SK-N-MC (cell line): ENCODE data around the gene FOXP4.

ENCODE experiments used
- DNase-seq: peaks from one replicate; pipeline ENCODE4 v3.0.0-alpha.2; 2011; ENCODE audit warnings: low read depth, low spot score
- H3K27ac ChIP-seq: fragments of 200-600 bp; sonication (generic); 2 replicates; pipeline ENCODE4 v1.5.1; 2016; ENCODE audit warnings: mixed run types
- H3K36me3 ChIP-seq: fragments of 200-600 bp; sonication (generic); 2 replicates; pipeline ENCODE4 v1.6.1; 2017; ENCODE audit warnings: antibody characterized with exemption, low read length, mixed read lengths; ENCODE audit not compliant: insufficient read depth
- H3K4me3 ChIP-seq: fragments of 200-600 bp; sonication (generic); 2 replicates; pipeline ENCODE4 v1.5.1; 2016
- H3K9ac ChIP-seq: fragments of 200-600 bp; sonication (generic); 2 replicates; pipeline ENCODE4 v1.8.0; 2017; ENCODE audit warnings: mixed run types, mixed read lengths; ENCODE audit not compliant: insufficient read length
- H3K9me3 ChIP-seq: fragments of 200-600 bp; sonication (generic); 2 replicates; pipeline ENCODE4 v1.6.1; 2017; ENCODE audit warnings: low read depth, mild to moderate bottlenecking, antibody characterized with exemption, low read length, moderate library complexity, mixed read lengths
- EZH2 ChIP-seq: fragments of 200-600 bp; sonication (generic); IDR thresholded peaks from one replicate; pipeline ENCODE4 v1.6.1; 2017; ENCODE audit warnings: antibody characterized with exemption
- FOXP2 ChIP-seq: optimal IDR thresholded peaks from 2 replicates; pipeline ENCODE3; 2011; ENCODE audit warnings: mild to moderate bottlenecking, moderate library complexity; ENCODE audit not compliant: insufficient read depth; ENCODE audit errors: extremely low read length, control extremely low read depth
- POLR2AphosphoS5 ChIP-seq: IDR thresholded peaks from 2 replicates; pipeline ENCODE4 v1.6.1; 2012; ENCODE audit warnings: mild to moderate bottlenecking, low read depth, low read length, borderline replicate concordance

FOXP4 gene

DNA sequence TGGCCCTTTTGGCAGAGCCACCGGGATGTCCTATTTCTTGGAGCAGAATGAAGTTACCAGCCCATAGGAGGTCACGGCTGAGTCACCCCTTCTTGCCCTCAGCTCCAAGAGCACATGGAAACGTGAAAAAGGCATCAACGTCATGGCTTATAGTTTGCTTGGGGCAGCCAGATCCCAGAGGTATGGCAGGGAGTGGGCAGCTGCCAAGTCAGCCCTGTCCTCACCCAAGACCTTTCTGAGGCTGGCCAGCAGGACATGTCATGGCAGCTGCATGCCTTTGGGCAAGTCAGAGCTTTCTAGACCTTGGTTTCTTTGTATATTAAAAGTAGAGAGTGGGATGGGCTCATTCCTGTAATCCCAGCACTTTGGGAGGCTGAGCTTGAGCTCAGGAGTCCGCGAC is 83.9 kb downstream of the FOXP4 start:
- no peak overlapping the region for H3K4me3 ChIP-seq
- no peak overlapping the region for H3K9ac ChIP-seq
- no peaks in the 10 kb centered on the region for H3K36me3 ChIP-seq
- H3K27ac ChIP-seq, result no peak overlapping the region
- TF ChIP-seq POLR2AphosphoS5, result no peak
- no peak for TF ChIP-seq EZH2
- no peak for TF ChIP-seq FOXP2
- H3K9me3 ChIP-seq, result no peaks in the 10 kb centered on the region
- DNase-seq, result no peak

DNA sequence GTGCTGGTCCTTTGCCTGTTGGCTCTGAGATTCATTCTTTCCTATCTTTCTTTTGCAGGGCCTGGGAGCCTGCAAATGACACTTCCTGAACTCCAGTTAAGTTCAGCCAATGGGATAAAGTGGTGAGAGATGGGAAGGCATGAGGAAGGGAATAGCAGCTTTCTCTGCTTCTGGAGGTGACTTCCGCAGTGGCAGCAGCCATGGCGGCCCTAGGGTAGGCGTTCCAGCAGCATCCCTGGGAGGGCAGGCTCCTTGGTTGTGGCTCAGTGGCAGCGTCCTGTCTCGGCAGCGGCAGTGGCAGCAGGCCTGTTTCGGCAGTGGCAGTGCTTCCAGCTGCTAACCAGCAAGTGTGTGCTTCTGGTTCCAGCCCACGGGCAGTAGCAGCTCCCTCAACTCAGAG is 84.8 kb downstream of the FOXP4 start:
- no peak for TF ChIP-seq POLR2AphosphoS5
- TF ChIP-seq EZH2, result no peak
- TF ChIP-seq FOXP2, result no peak
- DNase-seq, result no peak
- Histone ChIP-seq H3K36me3 (no peaks in the 10 kb centered on the region), H3K4me3 (no peak overlapping the region), H3K9me3 (no peaks in the 10 kb centered on the region), H3K9ac (no peak overlapping the region), H3K27ac (no peak overlapping the region)

DNA sequence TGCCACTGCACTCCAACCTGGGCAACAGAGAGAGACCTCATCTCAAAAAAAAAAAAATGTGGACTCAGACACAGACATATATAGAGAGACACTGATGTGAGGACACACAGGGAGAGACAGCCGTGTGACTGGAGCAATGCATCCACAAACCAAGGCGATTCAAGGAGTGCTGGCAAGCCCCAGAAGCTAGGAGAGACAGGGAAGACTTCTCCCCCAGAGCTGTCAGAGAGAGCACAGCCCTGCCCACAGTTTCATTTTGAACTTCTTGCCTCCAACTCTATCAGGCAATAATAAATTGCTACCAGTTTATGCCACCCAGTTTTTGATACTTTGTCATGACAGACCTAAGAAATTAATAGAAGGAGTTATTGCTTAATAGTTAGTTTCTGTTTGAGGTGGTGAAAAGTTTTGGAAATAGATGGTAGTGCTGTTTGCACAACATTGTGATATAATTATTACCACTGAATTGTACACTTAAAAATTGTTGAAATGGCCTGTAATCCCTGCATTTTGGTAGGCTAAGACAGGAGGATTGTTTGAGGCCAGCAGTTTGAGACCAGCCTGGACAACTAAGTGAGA is 87.0 kb downstream of the FOXP4 start:
- no peak for TF ChIP-seq EZH2
- TF ChIP-seq POLR2AphosphoS5, result no peak
- TF ChIP-seq FOXP2, result no peak
- Histone ChIP-seq H3K9ac (no peak overlapping the region), H3K4me3 (no peak overlapping the region), H3K27ac (peak overlapping the region; percentile 80; the same call in 1 of the 2 replicates), H3K9me3 (no peaks in the 10 kb centered on the region), H3K36me3 (no peaks in the 10 kb centered on the region)
- DNase-seq, result no peak

DNA sequence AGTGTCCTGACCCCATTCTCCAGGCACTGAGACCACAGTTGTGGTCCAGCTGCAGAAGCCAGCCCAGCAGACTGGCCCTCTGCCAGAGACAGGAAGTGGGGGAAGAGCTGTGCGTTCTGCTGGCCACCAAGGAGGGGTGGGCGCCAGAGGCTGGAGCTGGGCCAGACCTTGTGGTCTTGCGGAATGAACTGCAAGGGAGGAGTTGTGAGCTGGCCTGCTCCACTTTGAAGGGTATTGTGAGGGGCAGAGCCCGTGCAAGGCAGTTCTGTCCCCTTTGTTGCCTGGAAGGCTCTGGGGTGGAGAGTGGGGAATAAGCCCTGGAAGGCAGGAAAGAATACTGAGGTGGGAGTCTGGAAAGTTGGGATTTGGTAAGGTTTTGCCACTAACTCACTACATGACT is 88.5 kb downstream of the FOXP4 start:
- no peaks in the 10 kb centered on the region for H3K9me3 ChIP-seq
- TF ChIP-seq FOXP2 (no peak), POLR2AphosphoS5 (no peak), EZH2 (no peak)
- peak overlapping the region; percentile 34 for H3K9ac ChIP-seq
- DNase-seq, result no peak
- H3K36me3 ChIP-seq, result peaks cover 6% of the 10 kb centered on the region
- no peak overlapping the region for H3K4me3 ChIP-seq
- H3K27ac ChIP-seq, result peak overlapping the region; percentile 65

DNA sequence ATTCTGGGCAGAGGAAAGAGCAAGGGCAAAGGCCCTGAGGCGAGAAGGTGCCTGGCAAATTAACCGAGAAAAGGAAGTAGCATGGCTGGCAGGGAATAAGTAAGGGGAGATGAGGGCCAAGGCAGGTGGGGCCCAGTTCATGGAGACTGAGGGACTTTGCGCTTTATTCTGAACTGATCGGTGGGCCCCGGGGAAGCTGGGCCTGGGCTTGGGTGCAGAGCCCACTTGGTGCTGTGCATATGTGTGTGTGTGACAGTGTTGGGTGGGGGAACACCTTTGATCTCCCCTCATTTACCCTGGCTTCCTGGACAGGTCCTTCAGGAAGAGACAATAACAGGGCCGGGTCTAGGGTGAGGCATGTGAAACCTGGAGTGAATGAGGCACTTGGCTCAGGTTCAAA is 89.2 kb downstream of the FOXP4 start:
- H3K36me3 ChIP-seq, result peaks cover 13% of the 10 kb centered on the region
- no peak for DNase-seq
- no peaks in the 10 kb centered on the region for H3K9me3 ChIP-seq
- TF ChIP-seq EZH2, result no peak
- no peak for TF ChIP-seq POLR2AphosphoS5
- TF ChIP-seq FOXP2, result no peak
- H3K27ac ChIP-seq, result peak overlapping the region; percentile 65
- H3K4me3 ChIP-seq, result no peak overlapping the region
- H3K9ac ChIP-seq, result peak overlapping the region; percentile 34

DNA sequence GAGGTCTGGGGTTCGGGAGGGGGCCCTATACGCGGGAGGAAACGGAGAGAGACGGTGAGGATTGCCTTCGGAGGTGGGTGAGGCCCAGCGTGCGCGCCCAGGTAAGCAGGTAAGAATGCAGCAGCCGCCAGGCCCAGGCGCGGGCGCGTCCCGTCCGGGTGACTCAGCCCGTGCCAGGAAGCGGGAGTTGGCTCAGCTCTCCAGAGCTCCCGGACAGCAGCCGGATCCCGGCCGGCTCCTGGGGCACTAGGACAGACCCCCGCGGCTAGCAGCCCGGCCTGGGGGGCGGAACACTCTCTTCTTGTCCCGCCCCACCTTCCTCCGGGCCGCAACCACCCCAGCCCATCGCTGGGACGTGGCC is 90.6 kb downstream of the FOXP4 start:
- Histone ChIP-seq H3K36me3 (peaks cover 28% of the 10 kb centered on the region), H3K27ac (peak overlapping the region; percentile 51; the same call in 1 of the 2 replicates), H3K9me3 (no peaks in the 10 kb centered on the region), H3K4me3 (no peak overlapping the region), H3K9ac (no peak overlapping the region)
- TF ChIP-seq POLR2AphosphoS5, result no peak
- DNase-seq, result no peak

DNA sequence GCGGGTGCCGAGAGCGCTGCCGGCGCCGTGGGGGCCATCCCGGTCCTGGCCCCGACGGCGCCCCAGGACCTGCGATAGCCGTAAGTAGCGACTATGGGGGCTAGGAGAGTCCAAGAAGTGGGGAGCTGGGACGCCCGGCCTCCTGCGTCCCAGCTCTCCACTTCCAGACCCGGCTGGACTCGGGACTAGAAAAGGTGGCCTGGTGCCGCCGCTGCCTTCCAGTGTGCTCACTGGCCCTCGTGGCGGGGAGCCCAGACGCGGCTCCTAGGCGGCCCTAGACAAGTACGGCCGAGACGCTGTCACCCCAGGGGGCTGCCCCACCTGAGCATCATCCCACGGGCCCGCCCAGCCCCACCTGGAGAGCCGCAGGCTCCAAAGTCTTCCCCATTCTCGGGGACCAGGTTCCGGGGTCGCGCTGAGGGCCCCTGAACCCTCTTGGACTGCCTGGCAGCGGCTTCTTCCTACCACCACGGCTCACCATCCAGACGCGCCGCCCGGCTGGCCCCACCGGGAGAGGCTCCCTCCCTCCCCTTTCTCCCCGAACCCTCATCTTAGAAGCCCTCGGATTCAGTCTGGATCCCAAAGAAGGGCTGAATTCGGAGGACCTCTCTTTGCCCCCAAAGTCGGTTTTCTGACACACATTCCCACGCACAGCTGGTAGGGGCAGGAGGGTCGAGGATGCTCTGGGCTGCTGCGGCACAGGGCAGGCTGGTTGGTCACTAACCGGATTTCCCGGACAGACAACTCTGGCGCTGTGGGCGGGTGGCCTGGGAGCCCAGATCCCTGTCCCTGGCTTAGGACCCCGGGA is 91.2 kb downstream of the FOXP4 start:
- Histone ChIP-seq H3K4me3 (peak overlapping the region; percentile 92), H3K9ac (peak overlapping the region; percentile 96), H3K27ac (peak overlapping the region; percentile 100), H3K36me3 (peaks cover 34% of the 10 kb centered on the region), H3K9me3 (no peaks in the 10 kb centered on the region)
- TF ChIP-seq POLR2AphosphoS5 (no peak), FOXP2 (no peak)
- no peak for DNase-seq

DNA sequence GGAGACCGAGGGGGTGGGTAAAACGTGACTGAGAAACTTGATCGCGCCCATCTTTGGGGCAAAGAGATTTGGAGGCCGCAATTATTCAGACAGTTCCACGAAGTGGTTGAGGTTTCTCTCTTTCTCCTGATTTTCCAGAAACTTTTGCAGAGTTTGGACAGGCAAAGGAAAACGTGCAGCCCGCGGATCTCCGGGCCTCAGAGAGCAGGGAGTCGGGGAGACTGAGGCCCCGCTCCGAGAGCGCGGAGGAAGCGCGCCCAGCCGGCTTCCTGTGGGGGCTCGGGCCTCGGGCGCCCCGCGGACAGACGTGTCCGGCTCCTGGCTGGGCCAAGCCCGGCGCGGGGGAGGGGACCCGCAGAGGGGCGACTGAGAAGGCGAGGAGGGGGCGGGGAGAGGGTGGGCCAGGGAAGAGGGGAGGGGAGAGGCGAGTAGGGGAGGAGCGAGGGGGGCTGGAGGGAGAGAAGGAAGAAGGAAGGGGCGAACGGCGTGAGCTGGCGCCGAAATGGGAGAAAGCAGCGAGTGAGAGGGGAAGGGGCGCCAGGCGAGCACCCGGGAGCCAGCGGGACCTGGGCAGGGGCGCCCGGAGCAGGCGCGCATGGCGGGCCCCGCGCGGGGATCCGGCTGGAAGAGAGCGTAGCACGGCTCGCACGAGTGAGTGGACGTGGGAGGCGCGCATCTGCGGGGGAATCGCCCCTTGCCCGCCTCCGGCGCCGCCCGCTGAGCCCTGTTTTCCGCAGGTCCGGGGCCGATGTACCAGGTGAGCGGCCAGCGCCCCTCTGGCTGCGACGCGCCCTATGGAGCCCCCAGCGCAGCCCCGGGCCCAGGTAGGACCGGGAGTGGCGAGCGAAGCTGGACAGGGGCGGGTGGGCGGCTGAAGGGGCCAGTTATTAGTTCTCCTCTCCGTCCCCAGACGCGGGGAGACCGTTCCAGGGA is 92.1 kb downstream of the FOXP4 start, which contains the start of gene MDFI:
TSS of gene MDFI (plus strand) at position 467 of the 933 bp plus-strand sequence. CDS start at position 749, 282 bp downstream.
- DNase-seq, result no peak
- peak within 1 kb of the TSS; percentile 96 for H3K9ac ChIP-seq
- H3K4me3 ChIP-seq, result peak within 1 kb of the TSS; percentile 92
- H3K27ac ChIP-seq, result peak within 1 kb of the TSS; percentile 100
- H3K36me3 ChIP-seq, result peaks cover 41% of the 10 kb centered on the region
- TF ChIP-seq POLR2AphosphoS5 (peak; percentile 74; the same call in 1 of the 2 replicates), FOXP2 (no peak), EZH2 (no peak)
- H3K9me3 ChIP-seq, result no peaks in the 10 kb centered on the region
